Left lung (tissue), 10 donors: Measurements from ENCODE around the gene LBHD1. TPM values are rescaled to one million over a fixed set of nuclear protein-coding genes. Genes with fewer than 3 reads are reported as not detected.

Source experiments
- ATAC-seq: fragments of 200-7000 bp; cut with Tn5 transposase; one replicate; pipeline ENCODE4 v1.9.1; 2020; ENCODE audit warnings: moderate library complexity
- DNase-seq, 4 donors: peaks; one replicate each; pipeline ENCODE4 v3.0.0-alpha.2; 2013 to 2020
- H3K27ac ChIP-seq, 2 donors: fragments of 200-600 bp; sonication (generic) in 1 of 2; one replicate each; pipeline versions ENCODE4 v1.5.0 to v1.8.0; 2020 to 2021
- H3K27me3 ChIP-seq, 2 donors: fragments of 200-600 bp; sonication (generic) in 1 of 2; one replicate each; pipeline versions ENCODE4 v1.5.0 to v1.8.0; 2020 to 2021
- H3K36me3 ChIP-seq, 2 donors: fragments of 200-600 bp; sonication (generic) in 1 of 2; one replicate each; pipeline versions ENCODE4 v1.5.0 to v1.8.0; 2020 to 2021
- H3K4me1 ChIP-seq, 2 donors: fragments of 200-600 bp; one replicate each; pipeline ENCODE4 v1.8.0; 2021
- H3K4me3 ChIP-seq, 2 donors: fragments of 200-600 bp; sonication (generic) in 1 of 2; one replicate each; pipeline versions ENCODE4 v1.5.0 to v1.8.0; 2020 to 2021; ENCODE audit warnings: mild to moderate bottlenecking in 1 of 2
- H3K9me3 ChIP-seq, 2 donors: fragments of 200-600 bp; sonication (generic) in 1 of 2; one replicate each; pipeline versions ENCODE4 v1.5.0 to v1.8.0; 2020 to 2021
- CTCF ChIP-seq, 2 donors: fragments of 200-600 bp; sonication (generic) in 1 of 2; IDR thresholded peaks; one replicate each; pipeline versions ENCODE4 v1.5.0 to v1.8.0; 2021; ENCODE audit warnings: antibody characterized with exemption in 2 of 2
- intact Hi-C, 2 donors: fragments of 100-400 bp; cut with DNase I; formaldehyde crosslinking; loops; one replicate each; pipeline versions ENCODE4 v1.11.2 to v1.14.2; 2022
- polyA plus RNA-seq, 6 donors: library from polyadenylated mRNA; unstranded; fragments of 120-200 nt; gene quantifications; one replicate each; pipeline ENCODE4 v1.2.1, GENCODE V29; 2013; ENCODE audit not compliant: insufficient read length in 6 of 6
- total RNA-seq, 2 donors: library from RNA; stranded (reverse); fragmentation: NEBNext Ultra II Directional; extraction: Animal tissue kit (Norgen Biotek cat#: 25700); gene quantifications; one replicate each; pipeline ENCODE4 v1.2.1, GENCODE V29; 2021
- donor health status: DM: no; HTN: yes; CAD: no.
- donor health status: DM: no; HTN: no; CAD: no.

Gene LBHD1
- total and polyA plus RNA-seq, 8 donors, result 4.4 to 9.9 (median 8.2) TPM

- H3K4me1 ChIP-seq, result peaks cover 29 to 68% of the 10 kb centered on the region in 2 donors
- H3K27ac ChIP-seq, result peak overlapping the region; percentile 96 to 97
- peaks cover 0 to 43% of the 10 kb centered on the region in 2 donors for H3K36me3 ChIP-seq
- H3K4me3 ChIP-seq, result peak overlapping the region; percentile 51 to 59
- ATAC-seq, result peak; percentile 82
- no peaks in the 10 kb centered on the region for H3K9me3 ChIP-seq
- TF ChIP-seq CTCF (IDR thresholded peaks at IDR 0.05), result no peak
- peak; percentile 96 to 99 (median 98) for DNase-seq
- intact Hi-C loops, result no loop called here
- no peaks in the 10 kb centered on the region for H3K27me3 ChIP-seq
Measured at GRCh38 chr11:62709247-62710000, 37.4 kb upstream of the LBHD1 start.

GRCh38 chr11:62708793-62709192 is 36.7 kb upstream of the LBHD1 start:
- no peak for DNase-seq
- no peaks in the 10 kb centered on the region for H3K27me3 ChIP-seq
- H3K9me3 ChIP-seq, result no peaks in the 10 kb centered on the region
- peak overlapping the region; percentile 96 to 97 for H3K27ac ChIP-seq
- peaks cover 0 to 36% of the 10 kb centered on the region in 2 donors for H3K36me3 ChIP-seq
- peak; percentile 13 for ATAC-seq
- peaks cover 26 to 69% of the 10 kb centered on the region in 2 donors for H3K4me1 ChIP-seq
- TF ChIP-seq CTCF (IDR thresholded peaks at IDR 0.05), result no peak
- H3K4me3 ChIP-seq, result peak overlapping the region; percentile 51 to 59
- intact Hi-C loops, result no loop called here

GRCh38 chr11:62708392-62708791 is 36.3 kb upstream of the LBHD1 start:
- peaks cover 26 to 67% of the 10 kb centered on the region in 2 donors for H3K4me1 ChIP-seq
- peak overlapping the region; percentile 96 to 97 for H3K27ac ChIP-seq
- H3K27me3 ChIP-seq, result no peaks in the 10 kb centered on the region
- no peak for TF ChIP-seq CTCF (IDR thresholded peaks at IDR 0.05)
- ATAC-seq, result no peak
- no peaks in the 10 kb centered on the region for H3K9me3 ChIP-seq
- intact Hi-C loops, result no loop called here
- peaks cover 0 to 32% of the 10 kb centered on the region in 2 donors for H3K36me3 ChIP-seq
- no peak for DNase-seq
- H3K4me3 ChIP-seq, result peak overlapping the region; percentile 51 to 59

- ATAC-seq, result no peak
- no peak for TF ChIP-seq CTCF (IDR thresholded peaks at IDR 0.05)
- Histone ChIP-seq H3K4me1 (peaks cover 26 to 61% of the 10 kb centered on the region in 2 donors), H3K9me3 (no peaks in the 10 kb centered on the region), H3K27me3 (no peaks in the 10 kb centered on the region), H3K27ac (peak within 1 kb of the TSS; percentile 49 to 97), H3K4me3 (peak within 1 kb of the TSS; percentile 59 to 80), H3K36me3 (peaks cover 0 to 27% of the 10 kb centered on the region in 2 donors)
- DNase-seq, result peak in 1 of 4 donors; percentile 64
- intact Hi-C loops, result no loop called here
Measured at GRCh38 chr11:62707277-62707861, 35.3 kb upstream of the LBHD1 start, which contains the start of the genes BSCL2 and GNG3. Gene BSCL2, minus strand, starts transcription at chr11:62707424. Its CDS starts 229 bp downstream, at chr11:62707195. Gene GNG3, plus strand, starts transcription at chr11:62707676. Its CDS starts 620 bp downstream, at chr11:62708296.

- Histone ChIP-seq H3K9me3 (no peaks in the 10 kb centered on the region), H3K36me3 (peaks cover 0 to 22% of the 10 kb centered on the region in 2 donors), H3K4me3 (peak overlapping the region in 1 of 2 donors; percentile 51), H3K27ac (peak overlapping the region; percentile 49 to 85), H3K27me3 (no peaks in the 10 kb centered on the region), H3K4me1 (peaks cover 26 to 61% of the 10 kb centered on the region in 2 donors)
- DNase-seq (no peak), ATAC-seq (no peak)
- intact Hi-C loops, result no loop called here
- TF ChIP-seq CTCF (IDR thresholded peaks at IDR 0.05), result no peak
Measured at GRCh38 chr11:62706850-62707247, 34.8 kb upstream of the LBHD1 start.
